ENCODE data around the gene GNG13.

- no peak for TF ChIP-seq POLR2A (IDR thresholded peaks at IDR 0.05)
- TF ChIP-seq, protein P1, sequence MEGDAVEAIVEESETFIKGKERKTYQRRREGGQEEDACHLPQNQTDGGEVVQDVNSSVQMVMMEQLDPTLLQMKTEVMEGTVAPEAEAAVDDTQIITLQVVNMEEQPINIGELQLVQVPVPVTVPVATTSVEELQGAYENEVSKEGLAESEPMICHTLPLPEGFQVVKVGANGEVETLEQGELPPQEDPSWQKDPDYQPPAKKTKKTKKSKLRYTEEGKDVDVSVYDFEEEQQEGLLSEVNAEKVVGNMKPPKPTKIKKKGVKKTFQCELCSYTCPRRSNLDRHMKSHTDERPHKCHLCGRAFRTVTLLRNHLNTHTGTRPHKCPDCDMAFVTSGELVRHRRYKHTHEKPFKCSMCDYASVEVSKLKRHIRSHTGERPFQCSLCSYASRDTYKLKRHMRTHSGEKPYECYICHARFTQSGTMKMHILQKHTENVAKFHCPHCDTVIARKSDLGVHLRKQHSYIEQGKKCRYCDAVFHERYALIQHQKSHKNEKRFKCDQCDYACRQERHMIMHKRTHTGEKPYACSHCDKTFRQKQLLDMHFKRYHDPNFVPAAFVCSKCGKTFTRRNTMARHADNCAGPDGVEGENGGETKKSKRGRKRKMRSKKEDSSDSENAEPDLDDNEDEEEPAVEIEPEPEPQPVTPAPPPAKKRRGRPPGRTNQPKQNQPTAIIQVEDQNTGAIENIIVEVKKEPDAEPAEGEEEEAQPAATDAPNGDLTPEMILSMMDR (IDR thresholded peaks at IDR 0.05): no peak
These were observed 2.6 kb upstream of the GNG13 start for GRCh38 chr16:802914-803753.

All from lower leg skin (tissue), 3 donors.